HG03159 (cell line): ENCODE results near the gene SATB2.

Experiments
- ATAC-seq: cut with Tn5 transposase; IDR thresholded peaks from one replicate; pipeline ENCODE4 v1.9.1; 2021; ENCODE audit warnings: mild to moderate bottlenecking, moderate library complexity; ENCODE audit not compliant: unreplicated experiment

The SATB2 gene

DNA sequence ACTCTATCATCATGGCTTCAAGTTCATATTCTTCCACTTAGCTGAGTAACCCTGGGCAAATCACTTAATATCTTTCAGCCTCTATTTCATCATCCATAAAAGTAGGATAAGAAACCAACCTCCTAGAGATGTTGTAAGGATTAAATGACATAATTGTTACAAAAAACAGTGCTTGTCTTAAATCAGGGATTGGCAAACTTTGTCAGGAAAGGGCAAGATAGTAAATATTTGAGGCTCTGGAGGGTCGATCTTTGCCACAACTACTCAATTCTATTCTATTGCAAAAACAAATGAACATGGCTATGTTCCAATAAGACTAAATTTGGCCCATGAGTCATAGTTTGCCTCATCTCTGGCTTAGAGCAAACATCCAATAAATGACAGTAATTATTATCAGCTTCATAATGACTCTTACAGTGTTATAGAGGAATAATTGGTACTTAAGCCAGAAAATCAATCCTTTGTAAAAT, 184.7 kb downstream of the SATB2 start:
- no peak for ATAC-seq

DNA sequence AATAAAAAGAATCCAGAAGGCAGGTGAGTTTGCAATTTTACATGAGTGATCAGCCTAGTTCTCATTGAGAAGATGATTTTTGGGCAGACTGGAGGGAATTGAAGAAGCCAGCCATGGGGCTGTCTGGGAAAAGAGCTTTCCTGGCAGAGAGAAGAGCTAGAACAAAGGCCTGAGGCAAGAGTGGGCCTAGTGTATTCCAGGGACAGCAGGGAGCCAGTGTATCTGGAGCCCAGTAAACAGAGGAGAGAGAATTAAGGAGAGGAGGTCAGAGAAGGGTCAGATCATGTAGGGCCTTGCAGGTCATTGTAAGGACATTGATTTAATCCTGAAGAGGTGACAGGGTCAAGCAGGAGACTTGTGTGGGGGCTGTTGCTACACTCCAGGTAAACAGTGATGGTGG, 195.8 kb downstream of the SATB2 start:
- ATAC-seq: no peak

DNA sequence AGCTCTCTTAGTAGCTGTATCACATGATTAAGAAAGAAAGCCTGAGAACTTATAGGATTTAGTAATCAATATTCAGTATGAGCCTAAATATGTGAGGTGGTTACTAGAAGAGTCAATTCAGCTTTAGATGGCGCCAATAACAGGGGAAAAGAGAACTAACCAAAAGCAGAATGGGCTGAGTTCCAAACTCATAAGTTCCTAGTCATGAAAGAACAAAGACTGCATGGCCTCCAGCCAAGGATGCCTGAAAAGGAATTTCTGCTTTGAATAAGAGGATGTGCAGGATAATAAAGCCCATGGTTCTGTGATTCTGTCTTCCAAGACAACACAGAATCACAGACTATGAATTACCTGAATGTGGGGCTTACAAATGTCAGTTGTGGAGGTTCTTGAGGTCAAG, 196.5 kb downstream of the SATB2 start:
- ATAC-seq: no peak

DNA sequence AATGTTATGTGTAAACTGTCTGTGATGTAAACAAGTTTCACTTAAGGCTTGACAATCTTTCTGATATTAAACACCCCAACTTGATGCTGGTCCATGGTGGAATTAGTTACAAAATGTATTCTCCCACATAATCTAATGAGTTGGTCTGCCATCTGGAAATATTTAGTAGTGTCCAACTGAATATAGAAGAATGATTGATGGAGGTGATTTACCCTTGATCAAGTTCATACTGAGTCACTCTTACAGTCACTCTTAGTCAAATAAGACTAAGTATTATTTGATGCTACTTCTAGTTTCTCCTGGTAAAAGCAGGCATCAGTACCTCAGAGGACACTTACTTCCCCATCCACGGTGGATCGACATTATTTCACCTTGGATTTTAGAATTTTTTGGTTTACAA, 198.1 kb downstream of the SATB2 start:
- ATAC-seq: no peak

DNA sequence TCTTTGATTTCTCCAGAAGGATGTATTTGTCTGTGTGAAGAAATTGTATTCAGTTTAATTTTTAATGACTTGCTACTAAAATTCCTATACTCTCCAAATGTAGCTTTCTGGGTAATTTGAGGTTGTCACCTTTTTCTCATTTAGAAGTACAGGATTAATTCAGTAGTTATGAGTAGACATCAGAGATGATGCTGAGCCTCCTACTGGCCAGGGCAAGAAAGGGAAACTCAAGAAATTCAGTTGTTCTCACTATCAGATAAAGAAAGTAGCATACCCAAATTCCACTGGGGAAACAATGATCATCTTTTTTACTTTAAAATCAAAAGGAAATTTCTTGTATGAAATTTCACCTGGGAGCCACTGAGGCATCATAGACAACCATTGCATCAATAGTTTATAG, 199.4 kb downstream of the SATB2 start:
- ATAC-seq: no peak

DNA sequence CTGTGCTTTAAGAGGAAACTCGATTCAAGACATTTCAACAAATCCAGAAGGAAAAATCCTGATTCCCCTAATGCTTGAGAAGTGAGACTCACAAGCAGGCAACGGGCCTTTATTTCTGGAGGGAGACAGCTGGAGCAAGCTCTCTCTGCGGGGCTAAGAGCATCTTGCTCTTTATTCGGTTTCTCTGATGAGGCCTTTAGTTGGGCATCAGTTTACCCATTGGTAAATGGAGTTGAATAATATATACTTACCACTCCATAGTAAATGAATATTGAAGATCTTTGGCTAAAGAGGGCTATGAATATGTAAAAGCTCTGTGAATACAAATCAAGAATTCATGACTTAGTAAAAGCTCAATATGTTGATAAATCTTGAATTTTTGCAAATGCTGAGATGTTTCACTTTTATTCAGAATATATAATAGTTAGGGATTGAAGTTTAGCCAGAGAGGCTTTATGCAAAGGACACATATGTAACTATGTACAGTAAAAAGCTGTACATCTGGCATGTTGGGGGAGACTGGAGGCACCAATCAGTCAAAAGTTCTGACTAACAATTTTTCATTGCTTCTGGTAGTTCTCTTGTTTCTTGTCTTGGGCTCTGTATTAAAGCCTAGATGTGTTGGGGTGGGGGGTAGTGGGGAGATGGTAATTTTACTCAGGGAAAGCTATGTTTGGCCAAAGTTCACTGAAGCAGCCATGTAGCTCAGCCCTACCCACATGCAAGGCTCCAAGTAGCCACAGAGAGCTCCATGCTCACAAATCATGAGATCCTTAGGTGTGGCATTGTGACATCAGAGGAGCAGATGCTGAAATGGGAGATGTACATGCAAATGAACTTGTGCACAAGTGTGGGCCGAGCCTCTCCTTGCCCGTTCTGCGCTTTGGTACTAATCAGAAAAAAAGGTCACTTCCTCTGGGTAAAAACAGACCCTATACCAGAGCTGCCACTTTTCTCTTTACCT, 200.2 kb downstream of the SATB2 start:
- no peak for ATAC-seq

DNA sequence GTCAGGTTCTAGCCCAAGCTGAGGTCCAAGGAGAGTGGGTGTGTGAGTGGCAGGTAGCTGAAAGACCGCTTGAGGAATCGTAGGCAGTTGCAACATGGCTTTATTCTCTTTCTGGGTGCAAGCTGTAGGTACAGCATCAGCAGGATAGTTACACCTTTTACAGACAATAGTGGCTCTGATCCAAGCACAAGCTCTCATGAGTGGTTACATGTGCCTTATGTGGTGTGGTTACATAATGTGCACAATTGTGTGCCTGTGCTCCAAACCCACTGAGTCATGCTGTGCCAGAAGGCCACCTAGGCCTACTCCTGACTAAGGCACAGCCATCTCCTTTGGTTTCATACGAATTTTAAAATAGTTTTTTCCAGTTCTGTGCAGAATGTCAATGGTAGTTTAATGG, 227.6 kb downstream of the SATB2 start:
- no peak for ATAC-seq

DNA sequence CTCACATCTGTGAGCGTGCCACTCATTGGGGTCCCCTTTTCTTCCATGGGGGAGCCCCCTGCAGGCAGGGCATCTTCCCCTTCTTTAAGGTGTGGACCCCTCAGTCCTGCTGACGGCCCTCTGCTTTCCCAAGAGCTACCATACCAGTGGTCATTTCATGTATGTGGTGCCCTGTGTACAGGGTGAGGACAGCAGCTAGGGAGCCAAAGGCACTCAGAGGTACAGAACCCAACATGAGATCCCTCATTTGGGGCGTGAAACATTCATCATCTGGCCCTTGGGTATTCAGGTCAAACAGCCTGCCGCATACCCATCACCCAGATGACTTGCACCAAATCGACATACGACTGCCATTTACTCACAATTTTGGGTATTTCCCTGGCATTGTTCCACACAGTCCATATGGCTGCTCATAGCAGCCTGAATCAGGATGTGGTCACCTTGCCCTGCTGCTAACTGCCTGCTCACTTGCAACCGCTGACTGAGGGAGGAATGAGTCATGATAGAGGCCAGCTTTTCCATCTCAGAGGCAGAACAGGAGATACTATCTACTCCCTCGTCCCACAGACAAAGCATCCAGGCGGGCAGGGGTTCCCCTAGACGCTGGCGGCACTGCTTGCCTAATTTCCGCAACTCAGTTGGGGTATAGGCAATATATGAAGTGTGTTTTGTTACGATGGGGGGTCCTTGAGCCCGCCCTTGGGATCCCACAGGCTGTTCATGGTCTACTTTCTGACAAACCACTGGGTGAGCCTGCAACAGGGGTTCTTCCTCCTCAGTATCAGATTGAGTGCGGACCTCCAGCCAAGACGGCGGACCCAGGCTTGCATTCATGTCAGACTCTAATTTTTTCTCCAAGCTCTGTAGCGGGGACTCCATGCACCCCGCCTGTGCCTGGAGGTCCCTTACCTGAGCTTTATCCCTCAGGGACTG, 228.6 kb downstream of the SATB2 start:
- ATAC-seq: peak; percentile 69

DNA sequence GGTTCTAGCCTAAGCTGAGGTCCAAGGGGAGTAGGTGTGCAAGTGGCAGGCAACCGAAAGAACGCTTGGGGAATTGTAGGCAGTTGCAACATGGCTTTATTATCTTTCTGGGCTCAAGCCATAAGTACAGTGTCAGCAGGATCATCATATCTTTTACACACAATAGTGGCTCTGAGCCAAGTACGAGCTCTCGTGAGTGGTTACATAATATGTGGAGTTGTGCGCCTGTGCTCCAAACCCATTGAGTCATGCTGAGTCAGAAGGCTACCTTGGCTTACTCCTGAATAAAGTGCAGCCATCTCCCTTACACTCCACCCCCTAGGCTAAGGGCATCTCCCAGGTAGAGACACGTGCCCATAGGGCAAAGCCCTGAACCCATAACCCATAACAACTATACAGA, 233.9 kb downstream of the SATB2 start:
- no peak for ATAC-seq

DNA sequence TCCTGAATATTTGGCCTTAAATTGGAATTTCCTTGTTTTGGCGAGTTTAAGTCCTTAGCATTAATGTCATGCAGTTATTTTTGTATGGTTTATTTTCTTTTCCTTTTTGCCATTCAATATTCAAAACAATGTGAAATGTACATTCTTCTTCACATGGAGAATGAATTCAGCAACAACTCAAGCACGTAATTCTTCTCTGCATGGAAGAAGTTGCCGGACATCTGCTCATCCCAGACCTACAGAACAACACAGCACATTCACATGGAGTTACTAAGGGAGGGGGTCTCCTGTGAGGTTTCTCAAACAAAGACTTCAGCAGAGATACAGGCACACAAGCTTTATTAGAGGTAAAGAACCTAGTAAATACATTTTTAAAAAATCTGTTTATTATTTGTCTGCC, 236.8 kb downstream of the SATB2 start:
- no peak for ATAC-seq

DNA sequence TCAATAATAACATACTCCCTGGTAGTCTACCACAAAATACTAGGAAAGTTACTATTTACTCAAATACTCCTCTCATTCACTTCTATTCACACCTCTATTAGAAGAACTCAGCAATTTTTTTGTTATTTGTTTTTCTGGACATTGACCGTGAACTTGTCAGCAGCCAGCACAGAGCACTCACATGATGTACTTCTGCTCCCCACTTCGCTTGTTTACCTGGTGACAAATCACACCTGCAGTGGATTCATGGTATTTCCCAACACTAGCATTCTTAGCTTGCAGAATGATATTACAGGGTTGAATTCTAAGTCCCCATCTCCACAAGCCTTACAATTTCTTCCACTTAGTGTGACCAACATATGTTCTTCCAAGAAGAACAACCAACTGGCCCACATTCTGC, 238.2 kb downstream of the SATB2 start:
- no peak for ATAC-seq
